Measurements from ENCODE around the gene MORN1.

DNA sequence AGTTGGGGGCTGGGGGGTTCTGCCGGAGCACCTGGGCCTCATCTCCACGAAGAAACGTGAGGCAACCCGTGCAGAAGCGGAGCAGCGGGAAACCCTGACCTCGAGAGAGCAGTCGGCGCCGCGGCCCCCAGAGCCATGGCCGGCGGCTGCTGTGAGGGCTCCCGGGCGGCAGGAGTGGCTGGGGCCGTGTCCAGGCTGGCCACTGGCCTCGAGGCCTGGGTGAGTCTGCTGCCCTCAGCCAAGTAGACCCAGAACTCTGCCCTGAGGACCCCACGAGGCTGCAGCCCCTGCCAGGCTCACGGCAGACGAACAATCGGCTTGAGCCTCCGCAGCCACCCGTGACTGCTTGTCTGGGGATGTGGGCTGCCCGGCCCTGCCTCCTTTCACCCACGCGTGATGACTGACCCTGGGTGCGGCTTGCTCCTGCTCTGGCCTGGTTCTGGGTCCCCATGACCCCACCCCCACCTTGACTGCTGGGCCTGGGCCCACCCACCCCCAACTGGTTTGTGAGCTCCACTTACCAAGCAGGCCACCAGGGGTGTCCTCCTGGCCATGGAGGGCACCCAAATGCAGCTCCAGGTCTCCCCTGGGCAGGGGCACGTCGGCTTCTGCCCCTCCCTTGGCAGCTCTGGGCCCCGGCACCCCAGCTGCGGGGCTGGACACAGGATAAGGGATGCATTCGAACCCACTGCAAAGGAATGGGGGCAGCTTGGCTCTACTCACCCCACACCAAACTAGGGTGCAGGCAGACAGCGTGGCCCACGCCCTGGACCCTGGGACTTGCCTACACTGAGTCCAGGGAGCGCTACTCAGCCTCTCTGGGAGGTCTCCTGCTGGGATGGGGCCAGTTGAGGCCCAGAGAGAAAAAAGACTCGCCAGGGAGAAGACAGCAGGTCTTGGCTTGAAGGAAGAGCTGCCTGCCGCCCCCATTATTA lies 34.2 kb downstream of the MORN1 start:
- TF ChIP-seq, protein P1, sequence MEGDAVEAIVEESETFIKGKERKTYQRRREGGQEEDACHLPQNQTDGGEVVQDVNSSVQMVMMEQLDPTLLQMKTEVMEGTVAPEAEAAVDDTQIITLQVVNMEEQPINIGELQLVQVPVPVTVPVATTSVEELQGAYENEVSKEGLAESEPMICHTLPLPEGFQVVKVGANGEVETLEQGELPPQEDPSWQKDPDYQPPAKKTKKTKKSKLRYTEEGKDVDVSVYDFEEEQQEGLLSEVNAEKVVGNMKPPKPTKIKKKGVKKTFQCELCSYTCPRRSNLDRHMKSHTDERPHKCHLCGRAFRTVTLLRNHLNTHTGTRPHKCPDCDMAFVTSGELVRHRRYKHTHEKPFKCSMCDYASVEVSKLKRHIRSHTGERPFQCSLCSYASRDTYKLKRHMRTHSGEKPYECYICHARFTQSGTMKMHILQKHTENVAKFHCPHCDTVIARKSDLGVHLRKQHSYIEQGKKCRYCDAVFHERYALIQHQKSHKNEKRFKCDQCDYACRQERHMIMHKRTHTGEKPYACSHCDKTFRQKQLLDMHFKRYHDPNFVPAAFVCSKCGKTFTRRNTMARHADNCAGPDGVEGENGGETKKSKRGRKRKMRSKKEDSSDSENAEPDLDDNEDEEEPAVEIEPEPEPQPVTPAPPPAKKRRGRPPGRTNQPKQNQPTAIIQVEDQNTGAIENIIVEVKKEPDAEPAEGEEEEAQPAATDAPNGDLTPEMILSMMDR (conservative IDR thresholded peaks at IDR 0.05; ENCODE audit: low read length) = no peak
- no peak for TF ChIP-seq EZH2phosphoT487 (IDR thresholded peaks at IDR 0.05; ENCODE audit: borderline replicate concordance)
